Activated T-cell treated with anti-CD3 and anti-CD28 coated beads, Interleukin-2, amount 50 U/mL, for 24 hours (primary cell): Measurements from ENCODE around the gene POFUT2.

Experiments
- DNase-seq: peaks from one replicate; pipeline ENCODE4 v3.0.0-alpha.2; 2020
- H3K27ac Mint-ChIP-seq: 2 replicates; pipeline ENCODE4 v1.8.0; 2020; ENCODE audit warnings: mild to moderate bottlenecking, mixed read lengths
- H3K27me3 Mint-ChIP-seq: 2 replicates; pipeline ENCODE4 v1.8.0; 2020; ENCODE audit warnings: mixed read lengths
- H3K36me3 Mint-ChIP-seq: 2 replicates; pipeline ENCODE4 v1.8.0; 2020; ENCODE audit warnings: low read depth, mixed read lengths
- H3K4me1 Mint-ChIP-seq: 2 replicates; pipeline ENCODE4 v1.8.0; 2020; ENCODE audit warnings: low read depth, mixed read lengths
- H3K4me3 Mint-ChIP-seq: 2 replicates; pipeline ENCODE4 v1.8.0; 2020; ENCODE audit warnings: mild to moderate bottlenecking, moderate library complexity, mixed read lengths
- H3K9me3 Mint-ChIP-seq: 2 replicates; pipeline ENCODE4 v1.8.0; 2020; ENCODE audit warnings: mixed read lengths

POFUT2 gene

GRCh38 chr21:45252448-45252925 is 35.2 kb downstream of the POFUT2 start:
- no peak overlapping the region for H3K27ac Mint-ChIP-seq
- H3K27me3 Mint-ChIP-seq = peaks cover 20% of the 10 kb centered on the region
- H3K4me3 Mint-ChIP-seq = no peak overlapping the region
- H3K4me1 Mint-ChIP-seq = peaks cover 11% of the 10 kb centered on the region
- no peaks in the 10 kb centered on the region for H3K9me3 Mint-ChIP-seq
- H3K36me3 Mint-ChIP-seq = no peaks in the 10 kb centered on the region
- DNase-seq = no peak

DNA sequence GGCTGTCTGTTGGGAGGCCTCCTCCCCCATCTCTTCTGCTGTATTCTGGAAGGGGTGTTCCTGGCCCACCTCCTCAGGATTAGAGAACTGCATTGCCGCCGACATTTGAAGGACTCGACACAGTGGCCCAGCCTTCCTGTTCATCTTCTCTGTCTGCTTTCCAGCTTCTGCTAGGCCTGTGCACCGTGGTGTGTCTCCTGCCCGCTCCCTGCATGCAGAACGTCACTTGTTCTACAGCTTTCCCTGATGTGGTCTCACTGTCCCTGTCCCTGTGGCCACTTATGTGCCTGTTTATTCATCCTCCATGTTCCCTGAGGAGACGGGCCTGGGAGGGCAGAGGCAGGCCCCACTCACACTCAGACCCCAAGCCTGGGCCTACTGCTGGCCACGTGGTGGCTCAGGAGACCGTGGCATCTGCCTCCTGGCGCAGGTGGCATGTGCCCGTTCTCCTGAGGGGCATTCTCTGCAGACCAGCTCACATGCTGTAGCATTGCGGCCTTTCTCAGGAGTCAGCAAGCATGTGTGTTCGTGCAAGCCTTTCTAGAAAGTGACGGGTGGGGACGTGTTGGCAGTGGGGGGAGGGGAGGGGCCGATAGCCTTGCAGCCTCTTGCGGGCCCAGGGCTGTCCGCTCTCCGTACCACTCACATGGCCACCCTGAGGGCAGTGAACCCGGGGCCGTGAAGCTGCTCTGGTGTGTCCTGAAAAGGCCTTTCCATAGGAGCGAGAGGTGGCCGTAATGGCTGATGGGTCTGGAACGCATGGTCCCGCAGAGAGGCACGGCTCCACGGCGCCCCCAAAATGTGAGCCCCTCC is 35.9 kb downstream of the POFUT2 start:
- no peak overlapping the region for H3K27ac Mint-ChIP-seq
- H3K9me3 Mint-ChIP-seq = no peaks in the 10 kb centered on the region
- H3K36me3 Mint-ChIP-seq = no peaks in the 10 kb centered on the region
- H3K4me3 Mint-ChIP-seq = no peak overlapping the region
- H3K27me3 Mint-ChIP-seq = peaks cover 22% of the 10 kb centered on the region
- peaks cover 8% of the 10 kb centered on the region for H3K4me1 Mint-ChIP-seq
- DNase-seq = no peak

DNA sequence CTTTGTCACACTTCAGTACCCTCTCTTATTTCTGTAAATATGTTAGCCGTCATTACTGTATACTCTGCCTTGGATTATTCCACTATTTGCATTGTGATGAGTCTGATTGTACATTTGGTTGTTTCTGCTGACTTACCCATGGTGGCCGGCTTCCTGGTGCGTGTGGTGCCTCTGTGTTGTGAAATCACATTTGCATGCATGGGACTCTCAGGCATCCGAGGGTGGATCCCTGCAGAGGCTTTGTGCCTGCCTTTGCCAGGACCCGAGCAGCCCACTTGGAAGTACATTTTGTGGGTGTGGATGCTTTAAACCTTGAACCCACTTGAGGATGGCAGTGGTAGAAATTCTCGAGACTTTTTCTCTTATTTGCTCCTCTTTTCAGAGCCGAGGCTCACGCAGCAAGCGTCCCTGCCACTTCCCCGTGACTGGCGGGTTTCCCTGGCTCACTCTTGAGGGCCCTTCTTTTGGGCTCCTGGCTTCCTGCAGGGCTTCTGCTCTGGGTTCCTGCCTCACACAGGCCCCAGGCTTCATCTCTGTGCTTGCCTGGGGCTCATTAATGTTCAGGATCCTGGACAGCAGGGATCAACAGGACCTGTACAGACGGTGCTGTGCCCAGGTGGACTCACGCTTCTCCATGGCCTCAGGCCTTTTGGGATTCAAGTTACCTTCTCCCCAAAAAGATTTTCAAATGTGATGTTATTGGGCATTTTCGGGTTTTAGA is 36.6 kb downstream of the POFUT2 start:
- no peak for DNase-seq
- Mint-ChIP-seq H3K4me3 (no peak overlapping the region), H3K4me1 (peaks cover 6% of the 10 kb centered on the region), H3K36me3 (no peaks in the 10 kb centered on the region), H3K9me3 (no peaks in the 10 kb centered on the region), H3K27ac (no peak overlapping the region), H3K27me3 (peaks cover 23% of the 10 kb centered on the region)

- Mint-ChIP-seq H3K4me3 (no peak overlapping the region), H3K27ac (no peak overlapping the region), H3K36me3 (no peaks in the 10 kb centered on the region), H3K4me1 (peaks cover 4% of the 10 kb centered on the region), H3K27me3 (peaks cover 21% of the 10 kb centered on the region), H3K9me3 (no peaks in the 10 kb centered on the region)
- DNase-seq = no peak
Observed at GRCh38 chr21:45250272-45250671, 37.4 kb downstream of the POFUT2 start.

GRCh38 chr21:45249626-45250025 is 38.1 kb downstream of the POFUT2 start:
- no peak overlapping the region for H3K27ac Mint-ChIP-seq
- no peaks in the 10 kb centered on the region for H3K4me1 Mint-ChIP-seq
- H3K9me3 Mint-ChIP-seq = no peaks in the 10 kb centered on the region
- no peak for DNase-seq
- no peak overlapping the region for H3K4me3 Mint-ChIP-seq
- no peaks in the 10 kb centered on the region for H3K36me3 Mint-ChIP-seq
- peaks cover 15% of the 10 kb centered on the region for H3K27me3 Mint-ChIP-seq

GRCh38 chr21:45248893-45249381 is 38.8 kb downstream of the POFUT2 start:
- H3K36me3 Mint-ChIP-seq = no peaks in the 10 kb centered on the region
- no peak overlapping the region for H3K27ac Mint-ChIP-seq
- no peaks in the 10 kb centered on the region for H3K4me1 Mint-ChIP-seq
- no peak for DNase-seq
- no peak overlapping the region for H3K4me3 Mint-ChIP-seq
- peaks cover 10% of the 10 kb centered on the region for H3K27me3 Mint-ChIP-seq
- H3K9me3 Mint-ChIP-seq = peaks cover 4% of the 10 kb centered on the region

DNA sequence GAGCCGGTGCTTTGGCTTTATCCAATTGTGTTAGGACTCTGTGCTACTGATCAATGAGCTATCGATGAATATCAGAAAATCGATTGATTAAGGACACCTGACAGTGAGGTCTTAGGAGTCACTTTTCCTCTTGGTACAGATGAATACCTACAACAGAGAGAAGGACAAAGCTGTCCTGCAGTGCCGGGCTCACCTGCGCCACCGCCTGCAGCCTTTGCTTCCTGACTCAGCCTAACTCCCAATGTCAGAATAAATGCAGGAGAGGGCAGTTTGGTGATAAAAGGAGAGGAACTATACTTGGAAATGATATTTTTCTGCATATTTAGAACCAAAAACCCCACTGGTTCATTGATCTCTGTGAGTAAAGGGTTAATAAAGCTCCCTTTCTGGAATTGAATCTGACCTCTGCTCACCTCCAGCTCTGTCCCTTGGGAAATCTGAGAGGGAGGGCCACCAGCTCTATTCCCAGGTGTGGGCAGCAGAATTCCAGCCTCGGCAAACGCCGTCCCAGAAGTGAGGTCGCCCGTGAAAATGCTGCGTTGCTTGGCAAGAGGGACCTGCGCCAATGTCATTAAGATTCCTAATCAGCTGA is 39.3 kb downstream of the POFUT2 start:
- H3K4me1 Mint-ChIP-seq = no peaks in the 10 kb centered on the region
- DNase-seq = no peak
- H3K9me3 Mint-ChIP-seq = peaks cover 8% of the 10 kb centered on the region
- no peaks in the 10 kb centered on the region for H3K36me3 Mint-ChIP-seq
- no peak overlapping the region for H3K27ac Mint-ChIP-seq
- H3K27me3 Mint-ChIP-seq = peaks cover 9% of the 10 kb centered on the region
- H3K4me3 Mint-ChIP-seq = no peak overlapping the region

- peaks cover 6% of the 10 kb centered on the region for H3K27me3 Mint-ChIP-seq
- H3K4me3 Mint-ChIP-seq = no peak overlapping the region
- peaks cover 13% of the 10 kb centered on the region for H3K9me3 Mint-ChIP-seq
- DNase-seq = no peak
- no peak overlapping the region for H3K27ac Mint-ChIP-seq
- H3K36me3 Mint-ChIP-seq = no peaks in the 10 kb centered on the region
- no peaks in the 10 kb centered on the region for H3K4me1 Mint-ChIP-seq
Observed at GRCh38 chr21:45246386-45247320, 41.0 kb downstream of the POFUT2 start.

DNA sequence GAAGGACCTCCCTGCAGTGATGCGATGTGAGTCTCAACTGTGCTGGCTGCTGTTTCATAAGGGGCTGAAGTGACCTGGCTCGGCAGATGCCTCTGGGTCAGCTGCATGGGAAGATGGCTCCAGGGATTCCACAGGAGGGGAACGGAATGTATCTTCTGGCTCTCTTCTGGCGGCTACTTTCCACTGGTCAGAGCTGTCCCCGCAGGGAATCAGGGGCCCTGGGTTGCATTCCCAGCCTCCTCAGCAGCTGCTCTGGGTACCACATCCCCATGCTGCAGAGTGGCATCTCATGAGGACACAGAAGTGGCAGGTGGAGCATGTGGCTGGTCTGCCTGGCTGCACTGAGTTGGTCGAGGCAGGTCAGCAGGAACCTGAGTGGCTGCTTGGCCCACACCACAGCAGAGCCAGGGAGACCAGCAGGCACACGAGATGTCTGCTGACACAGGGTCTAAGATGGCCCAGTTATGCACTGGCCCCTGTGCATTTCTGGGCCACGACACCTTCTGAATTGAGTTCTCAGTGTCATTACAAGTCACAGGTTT is 42.8 kb downstream of the POFUT2 start:
- H3K4me1 Mint-ChIP-seq = no peaks in the 10 kb centered on the region
- no peak for DNase-seq
- H3K4me3 Mint-ChIP-seq = no peak overlapping the region
- H3K9me3 Mint-ChIP-seq = peaks cover 13% of the 10 kb centered on the region
- H3K27me3 Mint-ChIP-seq = peaks cover 6% of the 10 kb centered on the region
- H3K36me3 Mint-ChIP-seq = no peaks in the 10 kb centered on the region
- no peak overlapping the region for H3K27ac Mint-ChIP-seq

DNA sequence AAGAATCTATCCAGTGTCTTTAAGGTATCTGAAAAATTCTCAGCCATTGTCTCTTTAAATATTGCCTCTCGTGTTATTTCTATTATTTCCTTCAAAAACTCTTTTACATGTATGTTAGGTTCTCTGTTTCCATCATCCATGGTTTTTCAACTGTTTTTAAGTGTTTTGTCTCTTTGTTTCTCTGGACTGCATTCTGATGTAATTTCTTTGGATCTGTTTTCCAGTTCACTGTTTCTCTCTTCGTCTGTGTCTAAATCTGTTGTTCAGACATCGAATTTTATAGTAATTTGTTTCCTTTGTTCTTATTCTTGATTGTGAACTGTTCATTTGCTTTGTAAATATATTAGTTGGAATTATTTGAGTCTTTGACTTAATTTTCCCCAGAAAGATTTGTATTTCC is 44.1 kb downstream of the POFUT2 start:
- no peak overlapping the region for H3K4me3 Mint-ChIP-seq

DNA sequence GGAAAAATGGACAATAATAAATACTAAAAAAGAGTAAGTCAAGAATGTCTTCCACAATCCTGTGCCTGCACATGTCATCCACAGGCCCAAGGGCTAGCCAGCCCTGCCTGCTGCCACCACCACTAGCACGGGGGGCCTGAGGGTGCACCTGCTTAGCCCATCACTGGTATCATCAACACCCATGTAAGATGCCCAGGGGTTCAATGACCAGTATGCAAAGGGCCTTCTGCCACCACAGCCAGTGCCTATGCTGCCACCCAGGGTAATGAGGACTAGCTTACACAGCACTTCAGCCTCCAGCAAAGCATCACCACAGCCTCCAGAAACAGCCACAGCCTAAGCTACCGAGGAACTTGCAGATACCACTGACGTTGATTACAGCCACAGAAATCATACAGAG is 46.3 kb downstream of the POFUT2 start:
- Mint-ChIP-seq H3K9me3 (peaks cover 13% of the 10 kb centered on the region), H3K27ac (no peak overlapping the region), H3K36me3 (no peaks in the 10 kb centered on the region), H3K4me1 (no peaks in the 10 kb centered on the region), H3K4me3 (no peak overlapping the region), H3K27me3 (peaks cover 17% of the 10 kb centered on the region)
- no peak for DNase-seq

More for the DNA sequence above, 44.1 kb downstream of the POFUT2 start:
- Mint-ChIP-seq H3K27ac (no peak overlapping the region), H3K27me3 (peaks cover 6% of the 10 kb centered on the region), H3K4me1 (no peaks in the 10 kb centered on the region), H3K36me3 (no peaks in the 10 kb centered on the region), H3K9me3 (peaks cover 13% of the 10 kb centered on the region)
- DNase-seq = no peak

GRCh38 chr21:45237401-45237800 is 50.3 kb downstream of the POFUT2 start:
- Mint-ChIP-seq H3K4me1 (no peaks in the 10 kb centered on the region), H3K9me3 (peaks cover 2% of the 10 kb centered on the region), H3K36me3 (no peaks in the 10 kb centered on the region), H3K27me3 (peaks cover 33% of the 10 kb centered on the region), H3K4me3 (no peak overlapping the region), H3K27ac (no peak overlapping the region)
- no peak for DNase-seq

DNA sequence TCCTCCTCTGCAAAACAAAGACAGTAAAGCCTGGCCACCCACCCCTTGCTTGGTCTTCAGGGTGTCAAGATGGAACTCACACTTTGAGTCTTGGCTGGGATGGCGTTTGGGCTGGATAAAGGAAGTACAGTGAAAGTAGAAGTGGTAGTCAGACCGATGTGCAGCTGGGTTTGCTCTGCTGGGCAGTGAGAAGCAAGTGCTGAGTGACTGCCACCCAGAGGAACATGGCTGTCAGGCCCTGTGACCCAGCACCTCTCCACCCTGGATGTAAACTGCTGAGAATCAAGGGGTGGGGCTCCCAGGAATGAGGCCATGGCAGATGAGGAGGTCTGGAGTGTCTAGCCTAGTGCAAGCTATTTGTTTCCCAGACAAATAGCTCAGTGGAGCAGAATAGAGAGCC is 51.2 kb downstream of the POFUT2 start:
- H3K9me3 Mint-ChIP-seq = no peaks in the 10 kb centered on the region
- no peak overlapping the region for H3K27ac Mint-ChIP-seq
- H3K36me3 Mint-ChIP-seq = no peaks in the 10 kb centered on the region
- no peaks in the 10 kb centered on the region for H3K4me1 Mint-ChIP-seq
- no peak for DNase-seq
- peaks cover 41% of the 10 kb centered on the region for H3K27me3 Mint-ChIP-seq
- H3K4me3 Mint-ChIP-seq = no peak overlapping the region

DNA sequence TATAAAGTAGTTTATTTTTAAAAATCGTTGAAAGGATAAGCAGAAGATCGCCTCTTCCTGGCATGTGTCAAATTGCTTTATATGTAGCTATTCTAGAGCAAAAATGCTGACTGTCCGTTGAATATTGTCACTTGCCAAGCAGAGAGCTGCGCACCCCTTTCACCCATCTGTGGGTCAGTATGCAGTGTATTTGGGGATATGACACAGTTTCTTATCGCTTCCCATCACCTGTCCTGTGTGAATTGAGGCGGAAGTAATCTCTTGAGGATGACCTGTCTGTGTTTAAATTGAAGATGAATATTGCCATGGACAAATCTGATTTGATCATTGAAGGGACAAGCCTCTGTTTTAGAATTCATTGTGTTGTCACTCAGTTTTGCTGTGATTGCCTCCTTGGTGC is 52.2 kb downstream of the POFUT2 start:
- H3K27ac Mint-ChIP-seq = no peak overlapping the region
- H3K9me3 Mint-ChIP-seq = no peaks in the 10 kb centered on the region
- no peaks in the 10 kb centered on the region for H3K36me3 Mint-ChIP-seq
- H3K4me3 Mint-ChIP-seq = no peak overlapping the region
- peaks cover 41% of the 10 kb centered on the region for H3K27me3 Mint-ChIP-seq
- no peak for DNase-seq
- no peaks in the 10 kb centered on the region for H3K4me1 Mint-ChIP-seq
